ENCODE results near the gene IPO4.

GRCh38 chr14:24207625-24208024, 19.0 kb upstream of the IPO4 start:
- TF ChIP-seq CTCF (IDR thresholded peaks at IDR 0.05; ENCODE audit: low read depth, low read length) (no peak), POLR2A (IDR thresholded peaks at IDR 0.05; ENCODE audit: extremely low read depth, insufficient read length) (no peak), MYC (IDR thresholded peaks at IDR 0.05; ENCODE audit: low read depth, low read length) (no peak), MAX (IDR thresholded peaks at IDR 0.05; ENCODE audit: low read depth, low read length) (no peak)

All from NB4 (cell line).